HG03095 (cell line): ENCODE results near the gene ALG1.
"Not testable (repeated sequence)": the region's sequence is repeated elsewhere in the genome, so short reads cannot be mapped to it uniquely, and the experiment has no call there.

Experiments used
- ATAC-seq: cut with Tn5 transposase; IDR thresholded peaks from one replicate; pipeline ENCODE4 v1.9.1; 2021; ENCODE audit warnings: moderate library complexity; ENCODE audit not compliant: unreplicated experiment

Gene ALG1

GRCh38 chr16:5072334-5073278 is 963 bp downstream of the ALG1 start:
- no peak for ATAC-seq

GRCh38 chr16:5073279-5073629 is 1.6 kb downstream of the ALG1 start:
- ATAC-seq, result no peak

DNA sequence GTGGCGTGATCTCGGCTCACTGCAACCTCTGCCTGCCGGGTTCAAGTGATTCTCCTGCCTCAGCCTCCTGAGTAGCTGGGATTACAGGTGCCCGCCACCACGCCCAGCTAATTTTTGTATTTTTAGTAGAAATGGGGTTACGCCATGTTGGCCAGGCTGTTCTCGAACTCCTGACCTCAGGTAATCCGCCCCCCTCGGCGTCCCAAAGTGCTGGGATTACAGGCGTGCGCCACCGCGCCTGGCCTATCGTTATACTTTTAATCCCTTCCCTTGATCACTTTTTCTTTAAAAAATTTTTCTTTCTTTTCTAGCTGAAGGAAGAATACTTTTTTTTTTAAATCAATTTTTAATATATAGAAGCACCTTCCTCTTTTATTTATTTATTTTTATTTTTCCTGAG is 2.1 kb downstream of the ALG1 start:
- ATAC-seq, result not testable (repeated sequence)

DNA sequence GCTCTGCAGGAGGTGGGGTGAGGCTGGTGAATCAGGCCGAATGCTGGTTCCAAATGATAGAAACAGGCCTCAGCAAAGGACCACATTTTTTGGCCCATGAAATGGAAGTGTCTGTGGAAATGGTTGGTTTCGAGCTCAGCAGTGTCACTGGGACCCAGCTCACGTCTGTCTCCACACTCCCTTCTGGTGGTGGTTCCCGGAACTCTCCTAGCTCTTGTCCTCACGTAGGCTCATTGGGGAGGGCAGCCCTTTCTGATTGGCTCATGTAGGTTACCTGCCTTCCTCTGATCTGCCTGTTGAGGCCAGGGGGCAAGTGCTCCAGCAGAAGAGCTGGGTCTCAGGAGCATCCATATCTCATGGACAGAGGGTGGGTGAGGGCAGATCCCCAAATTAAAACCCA is 4.0 kb downstream of the ALG1 start:
- ATAC-seq, result no peak

DNA sequence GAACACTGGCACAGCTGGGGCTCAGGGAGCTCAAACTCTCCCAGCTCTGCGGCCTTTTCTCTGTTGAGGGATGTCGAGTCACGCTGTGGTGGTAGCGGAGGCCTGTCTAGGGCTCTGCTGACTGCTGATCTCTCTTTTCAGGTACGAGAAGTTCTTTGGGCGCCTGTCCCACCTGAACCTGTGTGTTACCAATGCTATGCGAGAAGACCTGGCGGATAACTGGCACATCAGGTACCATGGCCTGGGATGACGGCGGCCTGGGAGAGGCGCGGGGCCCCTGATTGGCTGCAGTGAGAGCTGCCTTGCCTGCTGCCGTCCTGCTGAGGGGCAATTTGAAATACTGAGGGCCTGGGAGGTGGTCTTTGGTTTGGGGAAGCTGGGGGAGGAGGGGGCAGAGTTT is 5.7 kb downstream of the ALG1 start:
- ATAC-seq, result no peak

- no peak for ATAC-seq
These were observed 7.0 kb downstream of the ALG1 start for GRCh38 chr16:5078626-5079025.

- ATAC-seq, result not testable (repeated sequence)
These were observed 8.8 kb downstream of the ALG1 start for GRCh38 chr16:5080461-5080860.

DNA sequence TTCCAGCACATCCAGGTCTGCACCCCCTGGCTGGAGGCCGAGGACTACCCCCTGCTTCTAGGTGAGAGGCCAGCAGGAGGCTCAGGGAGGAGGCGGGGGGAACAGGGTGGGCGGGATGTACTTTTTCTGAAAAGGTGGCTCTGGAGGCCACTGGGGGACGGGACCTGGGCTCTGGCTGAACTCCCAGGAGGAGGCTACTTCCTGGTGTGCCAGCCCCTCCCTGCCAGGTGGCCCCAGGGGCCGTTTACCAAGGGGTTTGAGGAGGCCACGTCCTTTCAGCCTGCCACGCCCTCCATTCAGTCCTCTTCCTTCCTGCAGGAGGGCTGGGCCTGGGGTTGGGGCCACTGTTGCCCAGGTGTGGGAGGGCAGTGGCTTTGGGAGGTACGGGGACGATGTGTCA is 9.4 kb downstream of the ALG1 start:
- ATAC-seq, result not testable (repeated sequence)

- ATAC-seq, result not testable (repeated sequence)
These were observed 12.0 kb downstream of the ALG1 start for GRCh38 chr16:5083646-5084045.

DNA sequence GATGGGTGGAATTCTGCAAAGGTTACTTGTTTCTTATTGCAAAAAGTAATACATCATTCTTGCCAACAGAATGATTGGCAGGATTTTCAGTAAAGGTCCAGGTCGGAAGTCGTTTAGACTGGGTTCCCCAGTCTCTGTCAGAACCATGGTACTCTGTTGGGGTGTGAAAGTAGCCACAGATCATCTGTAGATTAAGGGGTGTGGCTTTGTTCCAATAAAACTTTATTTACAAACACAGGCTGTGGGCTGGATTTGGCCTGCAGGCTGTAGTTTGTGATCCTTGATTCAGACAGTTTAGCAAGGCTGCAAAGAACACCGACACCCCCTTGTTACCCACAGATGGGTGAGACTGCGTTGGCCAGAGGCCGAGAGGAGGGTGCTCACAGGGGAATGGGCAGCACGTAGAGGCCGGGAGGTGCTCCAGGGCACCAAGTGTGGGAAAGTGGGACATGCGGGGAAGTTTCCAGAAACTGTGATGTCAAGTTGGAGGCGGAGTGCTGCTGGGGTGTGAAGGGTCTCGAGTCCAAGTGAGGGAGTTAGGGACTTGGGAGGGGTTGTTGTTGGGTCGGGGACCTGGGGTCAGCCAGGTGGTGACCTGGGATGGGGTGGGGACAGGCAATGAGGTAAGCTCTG is 12.6 kb downstream of the ALG1 start:
- ATAC-seq, result not testable (repeated sequence)

- not testable (repeated sequence) for ATAC-seq
These were observed 13.2 kb downstream of the ALG1 start for GRCh38 chr16:5084802-5085201.

DNA sequence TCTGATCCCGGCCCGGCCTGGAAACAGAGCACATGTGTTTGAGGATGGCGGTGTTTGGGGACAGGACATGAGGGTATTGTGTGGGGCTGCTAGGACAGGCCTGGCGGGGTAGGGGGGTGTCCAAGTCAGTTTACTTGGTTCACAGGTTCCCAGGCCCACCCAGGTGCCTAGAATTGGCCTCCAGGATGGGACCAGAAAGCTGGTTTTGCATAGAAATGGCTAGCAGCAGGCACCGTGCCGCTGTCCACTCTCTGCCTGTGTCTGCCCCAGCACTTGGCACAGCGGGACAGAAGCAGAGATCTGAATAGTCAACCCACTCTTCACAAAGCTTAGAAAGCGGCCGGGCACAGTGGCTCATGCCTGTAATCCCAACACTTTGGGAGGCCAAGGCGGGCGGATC is 14.1 kb downstream of the ALG1 start:
- not testable (repeated sequence) for ATAC-seq

GRCh38 chr16:5088086-5088790 is 16.6 kb downstream of the ALG1 start:
- ATAC-seq, result not testable (repeated sequence)

- ATAC-seq, result not testable (repeated sequence)
These were observed 17.3 kb downstream of the ALG1 start for GRCh38 chr16:5088936-5089335.

GRCh38 chr16:5089911-5090555 is 18.4 kb downstream of the ALG1 start:
- ATAC-seq, result not testable (repeated sequence)

- not testable (repeated sequence) for ATAC-seq
These were observed 18.9 kb downstream of the ALG1 start for GRCh38 chr16:5090592-5090991.

DNA sequence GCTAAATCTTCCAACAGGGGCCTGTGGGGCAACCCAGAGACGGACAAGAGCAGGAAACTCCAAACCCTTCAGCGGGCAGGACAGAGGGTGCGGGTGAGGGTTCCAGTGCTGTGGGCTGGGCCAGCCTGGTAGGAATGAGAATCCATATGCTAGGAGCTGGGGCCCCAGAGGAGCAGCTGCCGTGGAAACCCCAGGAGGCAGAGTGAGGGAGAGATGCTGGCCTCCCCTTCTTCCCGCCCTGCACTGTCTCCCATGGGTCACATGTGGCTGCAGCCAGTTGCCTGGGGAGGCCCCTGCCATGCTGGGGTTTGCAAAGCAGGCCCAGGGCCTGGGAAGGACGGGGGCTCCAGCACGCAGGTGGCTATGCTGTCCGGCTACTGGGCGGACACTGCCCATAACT is 21.4 kb downstream of the ALG1 start:
- ATAC-seq, result not testable (repeated sequence)

- not testable (repeated sequence) for ATAC-seq
These were observed 22.1 kb downstream of the ALG1 start for GRCh38 chr16:5093746-5094145.

- ATAC-seq, result not testable (repeated sequence)
These were observed 23.6 kb downstream of the ALG1 start for GRCh38 chr16:5095145-5095830.

DNA sequence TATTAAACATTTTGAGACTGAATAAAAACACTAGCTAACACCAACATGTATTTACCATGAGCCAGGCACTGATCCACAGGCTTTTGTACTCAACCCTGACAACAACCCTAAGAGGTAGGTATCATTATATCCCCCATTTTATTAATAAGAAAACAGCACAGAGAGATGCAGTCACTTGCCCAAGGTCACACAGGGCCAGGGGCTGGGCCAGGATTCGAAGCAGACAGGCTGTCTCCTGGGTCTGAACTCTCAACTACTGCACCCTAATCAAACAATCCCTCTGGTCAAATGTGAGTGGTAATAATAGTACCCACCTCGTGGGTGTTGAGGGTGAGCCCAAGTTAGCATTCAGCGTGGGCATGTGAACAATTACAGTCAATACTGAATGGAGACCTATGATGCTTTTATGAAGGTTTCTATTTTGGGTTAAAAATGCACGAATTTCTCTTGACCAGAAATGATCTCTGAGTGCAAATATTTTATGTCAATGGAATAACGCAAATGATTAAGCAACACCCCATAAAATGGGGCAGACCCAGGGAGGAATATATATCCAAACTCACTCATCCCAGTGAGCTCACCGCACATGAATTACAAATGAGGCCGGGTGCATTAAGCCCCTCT is 24.9 kb downstream of the ALG1 start:
- ATAC-seq, result not testable (repeated sequence)
